H1 (cell line): Measurements from ENCODE around the gene TAF7. TPM values are rescaled to one million over a fixed set of nuclear protein-coding genes. Genes with fewer than 3 reads are reported as not detected.

Experiments used
- HDAC6 ChIP-seq: IDR thresholded peaks from one replicate; pipeline ENCODE4 v1.7.1; 2012; ENCODE audit warnings: low read depth, mild to moderate bottlenecking, inconsistent platforms, low read length, moderate library complexity
- RNF2 ChIP-seq: fragments of 200-900, 300-1000 bp; sonication (generic); IDR thresholded peaks from 2 replicates; pipeline ENCODE4 v1.7.1; 2016; ENCODE audit warnings: borderline replicate concordance, low read depth, mild to moderate bottlenecking, antibody characterized with exemption, low read length; ENCODE audit not compliant: poor library complexity, severe bottlenecking; ENCODE audit errors: missing control alignments
- SIN3A ChIP-seq, 2 experiments: IDR thresholded peaks in 1 of 2; conservative IDR thresholded peaks in 1 of 2; 2 replicates each; pipeline ENCODE4 v1.6.1; 2011 to 2012; ENCODE audit warnings: low read length in 2 of 2, improper control_type of control experiment in 1 of 2, low read depth in 1 of 2, mild to moderate bottlenecking in 1 of 2
- TAF1 ChIP-seq: IDR thresholded peaks from 2 replicates; pipeline ENCODE4 v1.6.1; 2011; ENCODE audit warnings: mild to moderate bottlenecking, low read depth, low read length
- polyA plus RNA-seq, 7 experiments: library from polyadenylated mRNA; depleted of rRNA in 3 of 7; stranded (reverse) in 5 of 7; unstranded in 2 of 7; fragments of >200 nt in 5 of 7; fragments of 200-250 nt in 2 of 7; gene quantifications; 1 replicate in 5 of 7; 2 replicates in 1 of 7; 4 replicates in 1 of 7; pipeline versions ENCODE4 v1.2.1 to v1.2.3, GENCODE V29; 2011 to 2013; ENCODE audit warnings: missing spikeins in 2 of 7, mixed read lengths in 2 of 7
- total RNA-seq: library from RNA; stranded (reverse); fragmentation: NEBNext Ultra II Directional; extraction: Animal tissue kit (Norgen Biotek cat#: 25700); gene quantifications from 2 replicates; pipeline ENCODE4 v1.2.1, GENCODE V29; 2021

TAF7 gene
- total and polyA plus RNA-seq, 2 of the 8 experiments (the other 6 are each of a cell fraction or from before 2014, with no cell fraction given): 29.8 to 101 TPM

- TF ChIP-seq HDAC6: no peak
- no peak for TF ChIP-seq RNF2
- TF ChIP-seq SIN3A (conservative IDR thresholded peaks at IDR 0.05 in 1 of 2, IDR thresholded peaks at IDR 0.05 in 1 of 2; ENCODE audit: low read depth in 1 of 2, low read length in 2 of 2): no peak
- TF ChIP-seq TAF1: no peak
Observed at GRCh38 chr5:141360685-141361084, 40.1 kb upstream of the TAF7 start (continued).
